ENCODE measurements around the gene PTOV1.

DNA sequence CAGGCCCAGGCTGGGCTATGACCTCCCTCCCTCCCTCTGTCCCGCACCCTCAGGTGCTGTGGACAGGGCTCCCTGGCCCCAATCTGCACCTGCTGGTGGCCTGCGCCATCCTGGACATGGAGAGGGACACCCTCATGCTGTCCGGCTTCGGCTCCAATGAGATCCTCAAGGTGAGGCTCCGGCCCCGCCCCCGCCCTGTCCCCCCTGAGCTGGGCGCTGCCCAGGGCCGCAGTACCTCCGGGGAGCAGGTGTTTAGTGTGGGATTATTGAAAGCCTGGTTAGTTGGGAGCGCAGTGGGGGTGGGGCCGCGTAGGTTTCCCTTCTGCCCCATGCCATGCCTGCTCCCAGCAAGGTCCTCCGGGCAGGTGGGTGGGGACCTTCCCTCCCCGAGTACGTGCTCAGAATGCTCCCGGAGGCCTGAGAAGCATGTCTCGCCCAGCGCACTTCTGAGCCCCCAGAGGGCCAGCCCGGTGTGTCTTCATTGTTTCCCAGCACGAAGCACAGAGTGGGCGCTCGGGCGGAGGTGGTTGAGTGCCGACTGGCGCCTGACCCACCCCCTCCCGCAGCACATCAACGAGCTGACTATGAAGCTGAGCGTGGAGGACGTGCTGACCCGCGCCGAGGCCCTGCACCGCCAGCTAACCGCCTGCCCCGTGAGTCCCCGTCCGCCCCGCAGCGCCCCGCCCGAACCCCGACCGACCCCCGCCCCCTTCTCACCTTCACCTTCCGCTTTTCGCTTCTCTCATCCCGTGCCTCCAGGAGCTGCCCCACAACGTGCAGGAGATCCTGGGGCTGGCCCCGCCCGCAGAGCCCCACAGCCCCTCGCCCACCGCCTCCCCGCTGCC, 36.9 kb downstream of the PTOV1 start:
- TF ChIP-seq, protein P1, sequence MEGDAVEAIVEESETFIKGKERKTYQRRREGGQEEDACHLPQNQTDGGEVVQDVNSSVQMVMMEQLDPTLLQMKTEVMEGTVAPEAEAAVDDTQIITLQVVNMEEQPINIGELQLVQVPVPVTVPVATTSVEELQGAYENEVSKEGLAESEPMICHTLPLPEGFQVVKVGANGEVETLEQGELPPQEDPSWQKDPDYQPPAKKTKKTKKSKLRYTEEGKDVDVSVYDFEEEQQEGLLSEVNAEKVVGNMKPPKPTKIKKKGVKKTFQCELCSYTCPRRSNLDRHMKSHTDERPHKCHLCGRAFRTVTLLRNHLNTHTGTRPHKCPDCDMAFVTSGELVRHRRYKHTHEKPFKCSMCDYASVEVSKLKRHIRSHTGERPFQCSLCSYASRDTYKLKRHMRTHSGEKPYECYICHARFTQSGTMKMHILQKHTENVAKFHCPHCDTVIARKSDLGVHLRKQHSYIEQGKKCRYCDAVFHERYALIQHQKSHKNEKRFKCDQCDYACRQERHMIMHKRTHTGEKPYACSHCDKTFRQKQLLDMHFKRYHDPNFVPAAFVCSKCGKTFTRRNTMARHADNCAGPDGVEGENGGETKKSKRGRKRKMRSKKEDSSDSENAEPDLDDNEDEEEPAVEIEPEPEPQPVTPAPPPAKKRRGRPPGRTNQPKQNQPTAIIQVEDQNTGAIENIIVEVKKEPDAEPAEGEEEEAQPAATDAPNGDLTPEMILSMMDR (IDR thresholded peaks at IDR 0.05; ENCODE audit: insufficient read depth, low read length): no peak
- TF ChIP-seq GABPA (IDR thresholded peaks at IDR 0.05; ENCODE audit: low read depth) (no peak), POLR2AphosphoS5 (IDR thresholded peaks at IDR 0.05; ENCODE audit: low read depth) (no peak), SPI1 (IDR thresholded peaks at IDR 0.05; ENCODE audit: borderline replicate concordance, low read depth) (no peak)
- TF ChIP-seq, protein P2, sequence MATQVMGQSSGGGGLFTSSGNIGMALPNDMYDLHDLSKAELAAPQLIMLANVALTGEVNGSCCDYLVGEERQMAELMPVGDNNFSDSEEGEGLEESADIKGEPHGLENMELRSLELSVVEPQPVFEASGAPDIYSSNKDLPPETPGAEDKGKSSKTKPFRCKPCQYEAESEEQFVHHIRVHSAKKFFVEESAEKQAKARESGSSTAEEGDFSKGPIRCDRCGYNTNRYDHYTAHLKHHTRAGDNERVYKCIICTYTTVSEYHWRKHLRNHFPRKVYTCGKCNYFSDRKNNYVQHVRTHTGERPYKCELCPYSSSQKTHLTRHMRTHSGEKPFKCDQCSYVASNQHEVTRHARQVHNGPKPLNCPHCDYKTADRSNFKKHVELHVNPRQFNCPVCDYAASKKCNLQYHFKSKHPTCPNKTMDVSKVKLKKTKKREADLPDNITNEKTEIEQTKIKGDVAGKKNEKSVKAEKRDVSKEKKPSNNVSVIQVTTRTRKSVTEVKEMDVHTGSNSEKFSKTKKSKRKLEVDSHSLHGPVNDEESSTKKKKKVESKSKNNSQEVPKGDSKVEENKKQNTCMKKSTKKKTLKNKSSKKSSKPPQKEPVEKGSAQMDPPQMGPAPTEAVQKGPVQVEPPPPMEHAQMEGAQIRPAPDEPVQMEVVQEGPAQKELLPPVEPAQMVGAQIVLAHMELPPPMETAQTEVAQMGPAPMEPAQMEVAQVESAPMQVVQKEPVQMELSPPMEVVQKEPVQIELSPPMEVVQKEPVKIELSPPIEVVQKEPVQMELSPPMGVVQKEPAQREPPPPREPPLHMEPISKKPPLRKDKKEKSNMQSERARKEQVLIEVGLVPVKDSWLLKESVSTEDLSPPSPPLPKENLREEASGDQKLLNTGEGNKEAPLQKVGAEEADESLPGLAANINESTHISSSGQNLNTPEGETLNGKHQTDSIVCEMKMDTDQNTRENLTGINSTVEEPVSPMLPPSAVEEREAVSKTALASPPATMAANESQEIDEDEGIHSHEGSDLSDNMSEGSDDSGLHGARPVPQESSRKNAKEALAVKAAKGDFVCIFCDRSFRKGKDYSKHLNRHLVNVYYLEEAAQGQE (IDR thresholded peaks at IDR 0.05; ENCODE audit: insufficient replicate concordance, low read depth): no peak
